ENCODE results near the gene VPS35.

VPS35 gene

GRCh38 chr16:46606231-46606630 lies 82.7 kb downstream of the VPS35 start:
- no peak for DNase-seq
- Histone ChIP-seq H3K36me3 (replicated peaks) (no peaks in the 10 kb centered on the region), H3K4me3 (ENCODE audit: low read depth, low read length) (no peak overlapping the region), H3K27ac (no peak overlapping the region), H3K27me3 (replicated peaks) (no peaks in the 10 kb centered on the region)
- in situ Hi-C loops (cut with HindIII; ENCODE audit: low pct_ligation_motif_present, low sequenced_read_pairs), result no loop called here
- no peak for TF ChIP-seq CTCF (IDR thresholded peaks at IDR 0.05; ENCODE audit: low read depth, low read length, missing control alignments)
